AG09309 (cell line): ENCODE results near the gene DZIP1L.

ENCODE experiments used
- DNase-seq: peaks from one replicate; pipeline ENCODE4 v3.0.0-alpha.2; 2010; ENCODE audit warnings: low read depth
- H3K4me3 ChIP-seq: 2 replicates; pipeline ENCODE4 v1.5.1; 2011; ENCODE audit warnings: mild to moderate bottlenecking, low read depth, low read length, moderate library complexity; ENCODE audit not compliant: control insufficient read depth
- TF ChIP-seq, protein P1 (sequence below): IDR thresholded peaks from 2 replicates; pipeline ENCODE4 v1.5.1; 2011; ENCODE audit warnings: mild to moderate bottlenecking, low read depth, low read length, inconsistent platforms; ENCODE audit not compliant: insufficient read depth, control insufficient read depth; ENCODE audit errors: missing control alignments

Gene DZIP1L

DNA sequence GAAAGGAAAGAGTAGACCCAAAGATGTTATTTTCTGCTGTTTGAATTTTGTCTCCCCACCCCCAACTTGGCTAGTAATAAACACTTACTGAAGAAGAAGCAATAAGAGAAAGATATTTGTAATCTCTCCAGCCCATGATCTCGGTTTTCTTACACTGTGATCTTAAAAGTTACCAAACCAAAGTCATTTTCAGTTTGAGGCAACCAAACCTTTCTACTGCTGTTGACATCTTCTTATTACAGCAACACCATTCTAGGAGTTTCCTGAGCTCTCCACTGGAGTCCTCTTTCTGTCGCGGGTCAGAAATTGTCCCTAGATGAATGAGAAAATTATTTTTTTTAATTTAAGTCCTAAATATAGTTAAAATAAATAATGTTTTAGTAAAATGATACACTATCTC lies 83.9 kb downstream of the DZIP1L start:
- no peak overlapping the region for H3K4me3 ChIP-seq
- DNase-seq: no peak
- TF ChIP-seq, protein P1, sequence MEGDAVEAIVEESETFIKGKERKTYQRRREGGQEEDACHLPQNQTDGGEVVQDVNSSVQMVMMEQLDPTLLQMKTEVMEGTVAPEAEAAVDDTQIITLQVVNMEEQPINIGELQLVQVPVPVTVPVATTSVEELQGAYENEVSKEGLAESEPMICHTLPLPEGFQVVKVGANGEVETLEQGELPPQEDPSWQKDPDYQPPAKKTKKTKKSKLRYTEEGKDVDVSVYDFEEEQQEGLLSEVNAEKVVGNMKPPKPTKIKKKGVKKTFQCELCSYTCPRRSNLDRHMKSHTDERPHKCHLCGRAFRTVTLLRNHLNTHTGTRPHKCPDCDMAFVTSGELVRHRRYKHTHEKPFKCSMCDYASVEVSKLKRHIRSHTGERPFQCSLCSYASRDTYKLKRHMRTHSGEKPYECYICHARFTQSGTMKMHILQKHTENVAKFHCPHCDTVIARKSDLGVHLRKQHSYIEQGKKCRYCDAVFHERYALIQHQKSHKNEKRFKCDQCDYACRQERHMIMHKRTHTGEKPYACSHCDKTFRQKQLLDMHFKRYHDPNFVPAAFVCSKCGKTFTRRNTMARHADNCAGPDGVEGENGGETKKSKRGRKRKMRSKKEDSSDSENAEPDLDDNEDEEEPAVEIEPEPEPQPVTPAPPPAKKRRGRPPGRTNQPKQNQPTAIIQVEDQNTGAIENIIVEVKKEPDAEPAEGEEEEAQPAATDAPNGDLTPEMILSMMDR: no peak

DNA sequence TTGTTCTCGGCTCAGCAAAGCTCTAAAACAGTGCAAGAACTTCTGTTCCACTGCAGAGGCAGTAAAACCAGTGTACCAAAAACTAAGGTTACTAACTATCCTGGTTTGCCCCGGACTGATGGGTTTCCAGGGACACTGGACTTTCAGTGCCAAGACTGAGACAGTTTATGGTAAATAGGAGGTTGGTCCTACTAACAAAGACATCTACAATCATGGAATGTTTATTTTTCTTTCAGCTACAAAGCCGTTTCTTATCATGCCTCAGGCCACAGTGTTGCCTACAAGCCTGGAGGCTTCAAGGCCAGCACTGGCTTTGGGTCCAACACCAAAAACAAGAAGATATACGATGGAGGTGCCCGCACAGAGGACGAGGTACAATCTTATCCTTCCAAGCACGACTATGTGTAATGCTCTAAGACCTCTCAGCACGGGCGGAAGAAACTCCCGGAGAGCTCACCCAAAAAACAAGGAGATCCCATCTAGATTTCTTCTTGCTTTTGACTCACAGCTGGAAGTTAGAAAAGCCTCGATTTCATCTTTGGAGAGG lies 84.6 kb downstream of the DZIP1L start:
- no peak for DNase-seq
- H3K4me3 ChIP-seq: no peak overlapping the region
- TF ChIP-seq, protein P1: no peak

DNA sequence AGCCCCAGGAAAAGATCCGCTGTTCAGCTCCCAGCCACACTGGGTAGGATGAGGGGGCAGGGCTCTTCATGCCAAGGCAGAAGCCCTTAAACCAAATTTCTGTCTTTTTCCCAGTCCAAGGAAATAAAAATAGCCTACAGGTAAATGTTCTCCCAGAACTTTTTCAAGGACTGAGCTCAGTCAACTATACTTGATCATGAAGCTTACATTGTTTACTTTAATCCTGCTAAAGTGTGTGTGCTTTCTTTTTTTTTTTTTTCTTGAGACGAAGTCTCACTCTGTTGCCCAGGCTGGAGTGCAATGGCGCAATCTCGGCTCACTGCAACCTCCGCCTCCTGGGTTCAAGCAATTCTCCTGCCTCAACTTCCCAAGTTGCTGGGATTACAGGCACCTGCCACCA lies 87.6 kb downstream of the DZIP1L start:
- DNase-seq: no peak
- TF ChIP-seq, protein P1: no peak
- no peak overlapping the region for H3K4me3 ChIP-seq

DNA sequence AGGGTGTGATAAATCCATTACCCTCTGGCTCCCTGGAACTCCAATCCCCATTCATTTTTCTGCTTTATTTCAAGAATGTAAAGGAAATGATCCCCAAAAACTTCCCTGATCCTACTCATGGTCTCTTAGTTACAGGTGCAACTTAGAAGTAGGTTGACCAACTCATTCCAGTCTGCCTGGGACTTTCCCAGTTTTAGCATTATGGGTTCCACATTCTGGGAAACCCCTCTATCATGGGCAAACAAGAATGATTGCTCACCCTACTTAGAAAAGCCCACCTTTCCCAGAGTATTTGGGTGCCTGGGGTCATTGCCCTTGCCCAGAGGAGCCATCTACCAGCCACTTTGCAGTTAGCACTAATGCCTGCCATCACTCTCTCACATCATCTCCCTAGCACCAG lies 89.9 kb downstream of the DZIP1L start:
- H3K4me3 ChIP-seq: no peak overlapping the region
- TF ChIP-seq, protein P1: no peak
- no peak for DNase-seq

DNA sequence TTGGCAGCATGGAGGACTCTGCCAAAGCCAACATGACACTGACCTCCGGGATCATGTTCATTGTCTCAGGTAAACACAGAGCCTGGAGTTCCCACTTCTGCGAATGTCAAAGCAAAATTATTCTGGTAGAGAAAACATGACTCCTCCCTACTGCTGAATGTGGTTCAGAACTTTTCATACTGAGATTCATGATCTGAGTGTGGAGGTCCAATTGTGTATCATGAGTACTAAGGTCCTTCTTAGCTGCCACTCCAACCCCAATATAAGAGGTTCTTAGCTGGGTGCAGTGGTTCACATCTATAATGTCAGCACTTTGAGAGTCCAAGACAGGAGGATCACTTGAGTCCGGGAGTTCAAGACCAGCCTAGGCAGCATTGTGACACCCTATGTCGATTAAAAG lies 91.7 kb downstream of the DZIP1L start:
- no peak for DNase-seq
- H3K4me3 ChIP-seq: no peak overlapping the region
- TF ChIP-seq, protein P1: no peak

DNA sequence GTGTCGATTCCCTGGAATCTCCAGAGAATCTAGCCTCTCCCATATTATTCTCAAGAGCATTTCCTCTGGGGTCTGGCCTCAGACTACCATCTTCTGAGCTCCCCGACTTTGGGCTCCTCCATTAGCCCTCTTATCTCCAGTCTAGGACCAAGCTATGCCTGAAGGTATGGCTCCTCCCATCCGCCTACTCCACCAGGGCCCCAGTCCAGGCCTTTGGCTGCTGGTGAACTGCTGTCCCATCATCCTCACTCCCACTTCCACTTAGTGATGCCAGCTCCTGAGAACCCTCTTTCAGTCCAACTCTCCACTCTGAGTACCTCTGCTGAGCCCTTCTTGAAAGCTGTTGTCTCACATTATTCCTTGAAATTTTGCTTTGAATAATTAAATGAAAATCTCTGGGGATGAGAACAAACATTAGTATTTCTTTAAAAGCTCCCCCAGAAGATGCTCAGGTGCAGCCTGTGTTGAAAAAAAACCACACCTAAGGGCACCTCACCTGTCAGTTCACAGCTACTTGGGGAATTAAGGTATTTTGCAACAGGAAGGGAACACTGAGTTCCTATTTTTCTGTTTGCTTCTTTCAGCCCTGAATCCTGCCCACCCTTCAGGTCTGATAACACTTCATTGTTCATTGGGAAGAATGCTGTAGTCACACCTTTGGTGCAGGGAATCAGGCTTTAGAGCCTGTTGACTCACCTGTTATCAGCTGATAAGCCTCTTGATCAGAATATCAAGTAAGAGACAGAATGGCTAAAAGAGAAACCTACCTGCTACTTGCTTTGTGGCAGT lies 95.9 kb downstream of the DZIP1L start:
- DNase-seq: no peak
- TF ChIP-seq, protein P1: no peak
- H3K4me3 ChIP-seq: no peak overlapping the region
